Upper lobe of left lung (tissue), 4 donors: ENCODE results near the gene ALX4.

Experiments
- CTCF ChIP-seq, 6 experiments: fragments of 450-650 bp in 4 of 6; fragments of 200-600 bp in 2 of 6; sonication (generic) in 2 of 6; IDR thresholded peaks; one replicate each; pipeline ENCODE4 v1.5.1; 2016 to 2019; ENCODE audit warnings: antibody characterized with exemption in 6 of 6
- EP300 ChIP-seq, 4 donors: sonication (generic); formaldehyde crosslinking; IDR thresholded peaks; one replicate each; pipeline ENCODE4 v1.5.1; 2017; ENCODE audit warnings: antibody characterized with exemption in 4 of 4, control low read depth in 2 of 4
- POLR2A ChIP-seq, 4 donors: fragments of 450-650 bp; IDR thresholded peaks; one replicate each; pipeline ENCODE4 v1.5.1; 2016 to 2017; ENCODE audit warnings: antibody characterized with exemption in 4 of 4, mild to moderate bottlenecking in 2 of 4
- POLR2AphosphoS5 ChIP-seq, 2 donors: sonication (generic); formaldehyde crosslinking; IDR thresholded peaks; one replicate each; pipeline ENCODE4 v1.5.1; 2017; ENCODE audit warnings: antibody characterized with exemption in 2 of 2

- TF ChIP-seq POLR2AphosphoS5 (IDR thresholded peaks at IDR 0.05) (no peak), POLR2A (IDR thresholded peaks at IDR 0.05) (no peak), CTCF (IDR thresholded peaks at IDR 0.05) (no peak), EP300 (IDR thresholded peaks at IDR 0.05) (no peak)
Measured at GRCh38 chr11:44229098-44229497, 80.8 kb downstream of the ALX4 start.
